ENCODE results near the gene BIRC3. TPM values are rescaled to one million over a fixed set of nuclear protein-coding genes. Genes with fewer than 3 reads are reported as not detected.

Gene BIRC3
- polyA plus RNA-seq, 2 of the 4 experiments (the other 2 are of a cell fraction): 11.3 to 17.5 TPM

GRCh38 chr11:102385085-102386007, 68.1 kb downstream of the BIRC3 start:
- Histone ChIP-seq H3K4me2 (no peak overlapping the region), H3K4me3 (no peak overlapping the region), H3K4me1 (0 out of 3 replicates have a peak, but pooled peaks cover 2% of the 10 kb centered on the region), H3K9me3 (no peaks in the 10 kb centered on the region), H3K27ac (no peak overlapping the region)
- no peak for DNase-seq (ENCODE audit: low read depth in 1 of 2, low spot score in 1 of 2)
- no peak for ATAC-seq
- WGBS (ENCODE audit: missing lambda C conversion rate): 88% methylated on average over 5 of the region's 5 CpGs
- no peak for TF ChIP-seq SMC3 (IDR thresholded peaks at IDR 0.05)
- no peak for TF ChIP-seq CBX2 (IDR thresholded peaks at IDR 0.05; ENCODE audit: borderline replicate concordance, low read depth)
- no peak for TF ChIP-seq FOSL2 (IDR thresholded peaks at IDR 0.05)
- TF ChIP-seq FOSL2 (CRISPR knock-in tag; IDR thresholded peaks at IDR 0.05): no peak
- no peak for TF ChIP-seq RARB (CRISPR knock-in tag; IDR thresholded peaks at IDR 0.05)
- TF ChIP-seq EP300 (IDR thresholded peaks at IDR 0.05): no peak
- TF ChIP-seq CBX8 (IDR thresholded peaks at IDR 0.05): no peak
- no peak for TF ChIP-seq ZSCAN20 (CRISPR knock-in tag; IDR thresholded peaks at IDR 0.05)
- TF ChIP-seq REST (IDR thresholded peaks at IDR 0.05): no peak
- TF ChIP-seq POLR2A (IDR thresholded peaks at IDR 0.05; ENCODE audit: low read length): no peak
- FAIRE-seq: no peak
- ChIA-PET CTCF (interaction anchor here (1.1 to 2.5 kb wide), 5 partner anchors 8 to 111 kb away, joined by 3 to 6 read pairs (median 3); no protein-coding TSS in a partner anchor), POLR2A (no interaction called here)

- CTCF ChIA-PET: interaction anchor here (2.5 kb wide), 1 partner anchor 45 kb away, joined by 5 read pairs; no protein-coding TSS in a partner anchor
- no peak for FAIRE-seq
- WGBS (ENCODE audit: missing lambda C conversion rate): 88% methylated on average over 2 of the region's 2 CpGs
Observed at GRCh38 chr11:102386136-102386734, 69.0 kb downstream of the BIRC3 start.

More at GRCh38 chr11:102386136-102386734, 69.0 kb downstream of the BIRC3 start:
- no peak overlapping the region for H3K4me3 ChIP-seq
- no peak for DNase-seq (ENCODE audit: low read depth in 1 of 2, low spot score in 1 of 2)
- ATAC-seq: no peak
- H3K4me1 ChIP-seq: 0 out of 3 replicates have a peak, but pooled peaks cover 2% of the 10 kb centered on the region
- no peak overlapping the region for H3K27ac ChIP-seq
- H3K4me2 ChIP-seq: no peak overlapping the region
- TF ChIP-seq HDAC2 (IDR thresholded peaks at IDR 0.05) (no peak), HOXA7 (CRISPR knock-in tag; IDR thresholded peaks at IDR 0.05) (no peak), FOSL2 (IDR thresholded peaks at IDR 0.05) (no peak), FOSL2 (CRISPR knock-in tag; IDR thresholded peaks at IDR 0.05) (no peak), EHF (CRISPR knock-in tag; IDR thresholded peaks at IDR 0.05) (no peak), SREBF2 (IDR thresholded peaks at IDR 0.05) (no peak), MAX (IDR thresholded peaks at IDR 0.05) (no peak)
- TF ChIP-seq, protein P1, sequence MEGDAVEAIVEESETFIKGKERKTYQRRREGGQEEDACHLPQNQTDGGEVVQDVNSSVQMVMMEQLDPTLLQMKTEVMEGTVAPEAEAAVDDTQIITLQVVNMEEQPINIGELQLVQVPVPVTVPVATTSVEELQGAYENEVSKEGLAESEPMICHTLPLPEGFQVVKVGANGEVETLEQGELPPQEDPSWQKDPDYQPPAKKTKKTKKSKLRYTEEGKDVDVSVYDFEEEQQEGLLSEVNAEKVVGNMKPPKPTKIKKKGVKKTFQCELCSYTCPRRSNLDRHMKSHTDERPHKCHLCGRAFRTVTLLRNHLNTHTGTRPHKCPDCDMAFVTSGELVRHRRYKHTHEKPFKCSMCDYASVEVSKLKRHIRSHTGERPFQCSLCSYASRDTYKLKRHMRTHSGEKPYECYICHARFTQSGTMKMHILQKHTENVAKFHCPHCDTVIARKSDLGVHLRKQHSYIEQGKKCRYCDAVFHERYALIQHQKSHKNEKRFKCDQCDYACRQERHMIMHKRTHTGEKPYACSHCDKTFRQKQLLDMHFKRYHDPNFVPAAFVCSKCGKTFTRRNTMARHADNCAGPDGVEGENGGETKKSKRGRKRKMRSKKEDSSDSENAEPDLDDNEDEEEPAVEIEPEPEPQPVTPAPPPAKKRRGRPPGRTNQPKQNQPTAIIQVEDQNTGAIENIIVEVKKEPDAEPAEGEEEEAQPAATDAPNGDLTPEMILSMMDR (IDR thresholded peaks at IDR 0.05): no peak
- POLR2A ChIA-PET: no interaction called here
- H3K9me3 ChIP-seq: no peaks in the 10 kb centered on the region
